GM12878 (cell line): Measurements from ENCODE around the gene TRIM58. TPM values are rescaled to one million over a fixed set of nuclear protein-coding genes. Genes with fewer than 3 reads are reported as not detected.

Source experiments
- ATAC-seq: fragments of 200-7000 bp; cut with Tn5 transposase; 3 replicates; pipeline ENCODE4 v1.9.1; 2020; ENCODE audit warnings: mild to moderate bottlenecking, moderate library complexity
- BruUV-seq: library from RNA; stranded (reverse); fragments of 400-500 nt; replicated peaks from 2 replicates; lab custom pipeline; 2021; lab: Mats Ljungman, UMichigan
- CTCF ChIA-PET: fragments of 300-600 bp; sonication (Branson Sonifier 250); formaldehyde crosslinking; extraction: SDS; loops from one replicate; lab custom pipeline; 2021; ENCODE audit warnings: inconsistent platforms; lab: Yijun Ruan, JAX
- POLR2A ChIA-PET: fragments of 350-600 bp; formaldehyde crosslinking; extraction: SDS; loops from one replicate; lab custom pipeline; 2021; ENCODE audit warnings: inconsistent platforms; lab: Charles Lee
- RAD21 ChIA-PET: fragments of 300-600 bp; sonication (Branson Sonifier 250); formaldehyde crosslinking; loops from one replicate; lab custom pipeline; 2023; ENCODE audit warnings: antibody characterized with exemption; ENCODE audit not compliant: unreplicated experiment; lab: Charles Lee
- SMC1A ChIA-PET: fragments of 300-600 bp; sonication (Branson Sonifier 250); formaldehyde crosslinking; loops from one replicate; lab custom pipeline; 2023; ENCODE audit not compliant: unreplicated experiment, uncharacterized antibody; lab: Charles Lee
- DNase-seq: peaks from one replicate; pipeline ENCODE4 v3.0.0-alpha.2; 2011; ENCODE audit warnings: low read depth, low spot score
- FAIRE-seq: peaks from 3 replicates; lab custom pipeline; 2011; peaks lifted over from hg19 to GRCh38; lab: Jason Lieb, UNC
- H2AFZ ChIP-seq: 2 replicates; pipeline ENCODE4 v1.6.0; 2011; ENCODE audit warnings: low read depth, low read length, control low read depth; ENCODE audit not compliant: control insufficient read depth
- H3K27ac ChIP-seq: 2 replicates; pipeline ENCODE4 v1.5.1; 2011; ENCODE audit warnings: control low read depth; ENCODE audit not compliant: control insufficient read depth, insufficient read depth
- H3K27me3 ChIP-seq, 2 experiments: replicated peaks in 1 of 2; 2 replicates each; pipeline versions ENCODE4 v1.6.0 to v1.6.1; 2011; ENCODE audit warnings: low read length in 1 of 2; ENCODE audit not compliant: control insufficient read depth in 2 of 2, insufficient read depth in 2 of 2
- H3K36me3 ChIP-seq, 2 experiments: 2 replicates each; pipeline ENCODE4 v1.5.1; 2011; ENCODE audit warnings: low read length in 1 of 2; ENCODE audit not compliant: control insufficient read depth in 2 of 2, insufficient read depth in 2 of 2
- H3K4me1 ChIP-seq: 2 replicates; pipeline ENCODE4 v1.6.1; 2011; ENCODE audit warnings: mild to moderate bottlenecking, low read length, moderate library complexity, mixed read lengths; ENCODE audit not compliant: control insufficient read depth, insufficient read depth
- H3K4me2 ChIP-seq: 2 replicates; pipeline ENCODE4 v1.6.0; 2011; ENCODE audit warnings: control low read depth; ENCODE audit not compliant: control insufficient read depth, insufficient read depth
- H3K4me3 ChIP-seq: fragments of 200-600 bp; sonication (generic); 2 replicates; pipeline ENCODE4 v1.5.1; 2016
- H3K79me2 ChIP-seq: 2 replicates; pipeline ENCODE4 v1.6.0; 2011; ENCODE audit warnings: low read length; ENCODE audit not compliant: control insufficient read depth, insufficient read depth
- H3K9ac ChIP-seq: 2 replicates; pipeline ENCODE4 v1.8.0; 2011; ENCODE audit warnings: low read length, control low read depth, mixed read lengths; ENCODE audit not compliant: control insufficient read depth, insufficient read depth
- H3K9me3 ChIP-seq: replicated peaks from 3 replicates; pipeline ENCODE4 v1.5.1; 2011; ENCODE audit warnings: mild to moderate bottlenecking, low read length; ENCODE audit not compliant: control insufficient read depth, insufficient read depth
- H4K20me1 ChIP-seq: 2 replicates; pipeline ENCODE4 v1.6.0; 2011; ENCODE audit not compliant: control insufficient read depth, insufficient read depth
- CREM ChIP-seq: IDR thresholded peaks from 2 replicates; pipeline ENCODE4 v1.6.1; 2014; ENCODE audit warnings: antibody characterized with exemption, low read depth
- EED ChIP-seq: sonication (generic); IDR thresholded peaks from 2 replicates; pipeline ENCODE4 v1.6.1; 2016; ENCODE audit warnings: antibody characterized with exemption, low read depth
- FOXK2 ChIP-seq: fragments of 450-650 bp; IDR thresholded peaks from 2 replicates; pipeline ENCODE4 v1.6.1; 2017; ENCODE audit warnings: mild to moderate bottlenecking, moderate library complexity
- LARP7 ChIP-seq: fragments of 450-650 bp; IDR thresholded peaks from 2 replicates; pipeline ENCODE4 v1.6.1; 2017; ENCODE audit warnings: mild to moderate bottlenecking
- MXI1 ChIP-seq: fragments of 150-350 bp; IDR thresholded peaks from 2 replicates; pipeline ENCODE4 v1.6.1; 2011; ENCODE audit warnings: low read depth, mild to moderate bottlenecking, inconsistent platforms, low read length, improper control_type of control experiment
- NBN ChIP-seq: fragments of 450-650 bp; IDR thresholded peaks from 2 replicates; pipeline ENCODE4 v1.6.1; 2016
- RAD51 ChIP-seq: fragments of 450-650 bp; IDR thresholded peaks from 2 replicates; pipeline ENCODE4 v1.6.1; 2016; ENCODE audit warnings: moderate library complexity, mild to moderate bottlenecking, inconsistent platforms
- SIX5 ChIP-seq: IDR thresholded peaks from 2 replicates; pipeline ENCODE4 v1.6.1; 2011; ENCODE audit warnings: mild to moderate bottlenecking, low read depth, low read length, moderate library complexity; ENCODE audit not compliant: severe bottlenecking
- SMC3 ChIP-seq: IDR thresholded peaks from 2 replicates; pipeline ENCODE4 v1.6.1; 2011; ENCODE audit warnings: low read length, improper control_type of control experiment, borderline replicate concordance
- YY1 ChIP-seq: IDR thresholded peaks from 2 replicates; pipeline ENCODE4 v1.6.1; 2011; ENCODE audit warnings: low read depth, mild to moderate bottlenecking, low read length
- ZBTB40 ChIP-seq: fragments of 450-650 bp; IDR thresholded peaks from 2 replicates; pipeline ENCODE4 v1.6.1; 2016; ENCODE audit warnings: mild to moderate bottlenecking, moderate library complexity, borderline replicate concordance
- WGBS: methylation state at CpG from one replicate; pipeline ENCODE4 v1.1.6; 2016; ENCODE audit warnings: low lambda C conversion rate; ENCODE audit not compliant: insufficient replicate concordance, insufficient coverage; ENCODE audit errors: missing lambda C conversion rate; 5-methylcytosine and 5-hydroxymethylcytosine counted together
- in situ Hi-C: fragments of 300-500 bp; cut with MboI; formaldehyde crosslinking; loops from 9 replicates; pipeline ENCODE4 v1.14.3; 2018; ENCODE audit warnings: mixed read lengths
- intact Hi-C: fragments of 100-400 bp; cut with micrococcal nuclease; formaldehyde crosslinking; loops from one replicate; pipeline ENCODE4 v1.14.2; 2022; ENCODE audit not compliant: unreplicated experiment
- polyA plus RNA-seq, 11 experiments: library from polyadenylated mRNA; depleted of rRNA in 4 of 11; unstranded in 6 of 11; stranded (reverse) in 5 of 11; fragments of >200 nt; fragmentation: Nextera tagmentation in 4 of 11; fragmentation: Illumina TruSeq in 1 of 11; extraction: Ambion mirVana in 4 of 11; extraction: Trizol in 1 of 11; gene quantifications; 1 replicate in 1 of 11; 2 replicates in 10 of 11; pipeline versions ENCODE4 v1.2.1 to v1.2.3, GENCODE V29; 2011 to 2016; ENCODE audit warnings: inconsistent platforms in 2 of 11, missing spikeins in 2 of 11, low read depth in 1 of 11
- total RNA-seq, 4 experiments: library from RNA; depleted of rRNA in 3 of 4; stranded (reverse); fragments of >200 nt in 3 of 4; fragmentation: Illumina TruSeq in 1 of 4; extraction: Trizol in 1 of 4; gene quantifications; 2 replicates each; pipeline versions ENCODE4 v1.2.1 to v1.2.3, GENCODE V29; 2013 to 2021
- TF ChIP-seq, protein P1 (sequence below): fragments of 150-350 bp; IDR thresholded peaks from 2 replicates; pipeline ENCODE4 v1.6.1; 2014; ENCODE audit warnings: mild to moderate bottlenecking, low read depth, low read length
- TF ChIP-seq, protein P2 (sequence below): fragments of 150-350 bp; IDR thresholded peaks from 2 replicates; pipeline ENCODE4 v1.6.1; 2016; ENCODE audit warnings: low read depth, low read length
- TF ChIP-seq, protein P3 (sequence below): fragments of 450-650 bp; IDR thresholded peaks from 2 replicates; pipeline ENCODE4 v1.6.1; 2014; ENCODE audit warnings: mild to moderate bottlenecking

Gene TRIM58
- total and polyA plus RNA-seq, 10 of the 15 experiments (the other 5 are each of a cell fraction or from before 2014, with no cell fraction given) = not detected

- TF ChIP-seq, protein P1, sequence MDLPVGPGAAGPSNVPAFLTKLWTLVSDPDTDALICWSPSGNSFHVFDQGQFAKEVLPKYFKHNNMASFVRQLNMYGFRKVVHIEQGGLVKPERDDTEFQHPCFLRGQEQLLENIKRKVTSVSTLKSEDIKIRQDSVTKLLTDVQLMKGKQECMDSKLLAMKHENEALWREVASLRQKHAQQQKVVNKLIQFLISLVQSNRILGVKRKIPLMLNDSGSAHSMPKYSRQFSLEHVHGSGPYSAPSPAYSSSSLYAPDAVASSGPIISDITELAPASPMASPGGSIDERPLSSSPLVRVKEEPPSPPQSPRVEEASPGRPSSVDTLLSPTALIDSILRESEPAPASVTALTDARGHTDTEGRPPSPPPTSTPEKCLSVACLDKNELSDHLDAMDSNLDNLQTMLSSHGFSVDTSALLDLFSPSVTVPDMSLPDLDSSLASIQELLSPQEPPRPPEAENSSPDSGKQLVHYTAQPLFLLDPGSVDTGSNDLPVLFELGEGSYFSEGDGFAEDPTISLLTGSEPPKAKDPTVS = no peak
- TF ChIP-seq RAD51 = no peak
- TF ChIP-seq, all 136 proteins: peak for 0
Measured at GRCh38 chr1:247923941-247924340, 67.0 kb downstream of the TRIM58 start (continued).

- no peak within 1 kb of the TSS for H3K27ac ChIP-seq
- H3K9ac ChIP-seq = no peak within 1 kb of the TSS
- H3K9me3 ChIP-seq = no peaks in the 10 kb centered on the region
- BruUV-seq = no TSS peak
- WGBS = 38% methylated on average over 9 of the region's 9 CpGs
- ChIA-PET SMC1A (no interaction called here), POLR2A (no interaction called here), RAD21 (no interaction called here), CTCF (interaction anchor here (1.0 kb wide), 1 partner anchor 24 kb away, joined by 3 read pairs; no protein-coding TSS in a partner anchor)
- H3K4me3 ChIP-seq = no peak within 1 kb of the TSS
- no peaks in the 10 kb centered on the region for H3K4me1 ChIP-seq
- no peak for TF ChIP-seq EED
- no peak for TF ChIP-seq ZBTB40
- TF ChIP-seq, protein P2, sequence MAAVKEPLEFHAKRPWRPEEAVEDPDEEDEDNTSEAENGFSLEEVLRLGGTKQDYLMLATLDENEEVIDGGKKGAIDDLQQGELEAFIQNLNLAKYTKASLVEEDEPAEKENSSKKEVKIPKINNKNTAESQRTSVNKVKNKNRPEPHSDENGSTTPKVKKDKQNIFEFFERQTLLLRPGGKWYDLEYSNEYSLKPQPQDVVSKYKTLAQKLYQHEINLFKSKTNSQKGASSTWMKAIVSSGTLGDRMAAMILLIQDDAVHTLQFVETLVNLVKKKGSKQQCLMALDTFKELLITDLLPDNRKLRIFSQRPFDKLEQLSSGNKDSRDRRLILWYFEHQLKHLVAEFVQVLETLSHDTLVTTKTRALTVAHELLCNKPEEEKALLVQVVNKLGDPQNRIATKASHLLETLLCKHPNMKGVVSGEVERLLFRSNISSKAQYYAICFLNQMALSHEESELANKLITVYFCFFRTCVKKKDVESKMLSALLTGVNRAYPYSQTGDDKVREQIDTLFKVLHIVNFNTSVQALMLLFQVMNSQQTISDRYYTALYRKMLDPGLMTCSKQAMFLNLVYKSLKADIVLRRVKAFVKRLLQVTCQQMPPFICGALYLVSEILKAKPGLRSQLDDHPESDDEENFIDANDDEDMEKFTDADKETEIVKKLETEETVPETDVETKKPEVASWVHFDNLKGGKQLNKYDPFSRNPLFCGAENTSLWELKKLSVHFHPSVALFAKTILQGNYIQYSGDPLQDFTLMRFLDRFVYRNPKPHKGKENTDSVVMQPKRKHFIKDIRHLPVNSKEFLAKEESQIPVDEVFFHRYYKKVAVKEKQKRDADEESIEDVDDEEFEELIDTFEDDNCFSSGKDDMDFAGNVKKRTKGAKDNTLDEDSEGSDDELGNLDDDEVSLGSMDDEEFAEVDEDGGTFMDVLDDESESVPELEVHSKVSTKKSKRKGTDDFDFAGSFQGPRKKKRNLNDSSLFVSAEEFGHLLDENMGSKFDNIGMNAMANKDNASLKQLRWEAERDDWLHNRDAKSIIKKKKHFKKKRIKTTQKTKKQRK = no peak
- no peak for TF ChIP-seq LARP7
- TF ChIP-seq NBN = no peak
- no peak for TF ChIP-seq SMC3
- TF ChIP-seq, protein P3, sequence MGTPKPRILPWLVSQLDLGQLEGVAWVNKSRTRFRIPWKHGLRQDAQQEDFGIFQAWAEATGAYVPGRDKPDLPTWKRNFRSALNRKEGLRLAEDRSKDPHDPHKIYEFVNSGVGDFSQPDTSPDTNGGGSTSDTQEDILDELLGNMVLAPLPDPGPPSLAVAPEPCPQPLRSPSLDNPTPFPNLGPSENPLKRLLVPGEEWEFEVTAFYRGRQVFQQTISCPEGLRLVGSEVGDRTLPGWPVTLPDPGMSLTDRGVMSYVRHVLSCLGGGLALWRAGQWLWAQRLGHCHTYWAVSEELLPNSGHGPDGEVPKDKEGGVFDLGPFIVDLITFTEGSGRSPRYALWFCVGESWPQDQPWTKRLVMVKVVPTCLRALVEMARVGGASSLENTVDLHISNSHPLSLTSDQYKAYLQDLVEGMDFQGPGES = no peak
- no peak for TF ChIP-seq FOXK2
- no peak for TF ChIP-seq CREM
- no peak for TF ChIP-seq SIX5
- TF ChIP-seq YY1 = no peak
- no peak for TF ChIP-seq MXI1
- H3K36me3 ChIP-seq = no peaks in the 10 kb centered on the region
- H3K27me3 ChIP-seq = no peaks in the 10 kb centered on the region; a peak in 1 of 4 replicates
- FAIRE-seq (no peak), DNase-seq (no peak), ATAC-seq (no peak)
- intact Hi-C loops (no loop called here), in situ Hi-C loops (no loop called here)
- H3K4me2 ChIP-seq = no peak within 1 kb of the TSS
- no peaks in the 10 kb centered on the region for H4K20me1 ChIP-seq
- H2AFZ ChIP-seq = no peak within 1 kb of the TSS
- no peaks in the 10 kb centered on the region for H3K79me2 ChIP-seq
Measured at GRCh38 chr1:247924868-247925267, 67.9 kb downstream of the TRIM58 start, which contains the start of gene OR2AJ1. Gene OR2AJ1 (plus strand): TSS chr1:247924889. CDS start chr1:247933769, 8,880 bp downstream.
